Measurements from ENCODE around the gene CWC27. TPM values are rescaled to one million over a fixed set of nuclear protein-coding genes. Genes with fewer than 3 reads are reported as not detected.

CWC27 gene
- 26.3 and 29.3 TPM in 2 replicates for total RNA-seq

DNA sequence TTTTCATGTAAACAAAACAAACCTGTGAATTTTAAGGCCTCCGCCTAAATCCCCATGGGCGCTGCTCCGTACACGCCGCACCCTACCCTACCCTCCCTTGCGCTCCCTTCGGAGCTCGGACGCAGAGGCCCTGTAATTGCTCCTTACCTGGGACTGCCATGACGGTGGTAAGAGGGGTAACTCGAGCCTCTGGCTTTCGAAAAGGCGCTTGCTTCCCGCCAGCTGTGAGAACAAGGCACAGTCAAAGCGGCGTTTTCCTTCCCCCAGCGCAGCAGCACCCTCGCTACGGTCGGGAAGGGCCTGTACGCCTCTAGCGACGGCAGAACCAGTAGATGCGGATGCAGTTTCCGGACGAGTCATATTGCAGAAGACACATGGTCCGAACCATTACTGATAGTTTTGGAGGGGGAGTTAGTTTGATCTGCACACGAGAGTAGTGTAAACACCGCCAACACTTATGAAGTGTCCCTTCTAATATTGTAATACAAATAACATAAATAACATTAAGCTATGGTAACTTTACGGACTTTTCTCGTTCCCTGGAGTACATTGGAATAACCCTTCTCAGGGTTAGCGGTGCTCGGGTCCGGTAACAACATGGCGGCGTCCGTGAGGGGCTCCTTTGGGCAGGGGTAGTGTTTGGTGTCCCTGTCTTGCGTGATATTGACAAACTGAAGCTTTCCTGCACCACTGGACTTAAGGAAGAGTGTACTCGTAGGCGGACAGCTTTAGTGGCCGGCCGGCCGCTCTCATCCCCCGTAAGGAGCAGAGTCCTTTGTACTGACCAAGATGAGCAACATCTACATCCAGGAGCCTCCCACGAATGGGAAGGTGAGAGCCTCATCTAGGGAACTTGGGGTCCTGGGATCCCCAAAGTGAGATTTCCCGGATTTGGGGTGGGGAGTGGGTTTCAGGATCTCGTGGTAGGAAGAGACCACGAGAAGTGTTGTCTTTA lies at the start of gene CWC27, which contains the start of gene SREK1IP1:
Gene CWC27, plus strand, starts transcription at position 573 of the 955 bp plus-strand sequence. Its CDS starts 217 bp downstream, at position 790.
Gene SREK1IP1, minus strand, starts transcription at position 334 of the 955 bp plus-strand sequence. Its CDS starts 174 bp downstream, at position 160.
- intact Hi-C loops (cut with micrococcal nuclease) = loop anchor here (1.0 to 10.0 kb wide), 8 partner anchors 16 to 1376 kb away; partner anchors contain the start of genes ADAMTS6, CENPK, PPWD1 and SREK1

- intact Hi-C loops (cut with micrococcal nuclease) = no loop called here
These were observed 46.1 kb upstream of the CWC27 start for GRCh38 chr5:64722588-64722987.

GRCh38 chr5:64727150-64727549 lies 41.6 kb upstream of the CWC27 start:
- intact Hi-C loops (cut with micrococcal nuclease) = no loop called here

DNA sequence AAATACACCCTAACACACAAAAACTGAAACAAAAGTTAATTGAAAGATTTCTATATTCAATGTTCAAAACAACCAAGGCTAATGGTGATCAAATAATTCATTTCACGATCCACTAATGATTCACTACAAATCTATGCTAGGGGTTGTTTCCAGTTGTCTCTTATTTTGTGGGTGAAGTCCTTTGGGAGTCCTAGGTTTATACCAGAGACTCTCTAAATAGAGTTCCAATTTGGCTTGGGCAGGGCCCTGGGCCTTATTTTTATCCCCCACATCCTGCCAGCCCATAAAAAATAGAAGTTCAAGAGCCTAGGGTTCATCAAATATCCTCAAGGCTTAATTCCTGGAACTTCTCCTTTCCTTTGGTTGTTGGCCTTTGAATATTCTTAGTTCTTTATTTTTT lies 26.3 kb upstream of the CWC27 start:
- intact Hi-C loops (cut with micrococcal nuclease) = no loop called here

- intact Hi-C loops (cut with micrococcal nuclease) = no loop called here
These were observed 25.9 kb upstream of the CWC27 start for GRCh38 chr5:64742821-64743220.

DNA sequence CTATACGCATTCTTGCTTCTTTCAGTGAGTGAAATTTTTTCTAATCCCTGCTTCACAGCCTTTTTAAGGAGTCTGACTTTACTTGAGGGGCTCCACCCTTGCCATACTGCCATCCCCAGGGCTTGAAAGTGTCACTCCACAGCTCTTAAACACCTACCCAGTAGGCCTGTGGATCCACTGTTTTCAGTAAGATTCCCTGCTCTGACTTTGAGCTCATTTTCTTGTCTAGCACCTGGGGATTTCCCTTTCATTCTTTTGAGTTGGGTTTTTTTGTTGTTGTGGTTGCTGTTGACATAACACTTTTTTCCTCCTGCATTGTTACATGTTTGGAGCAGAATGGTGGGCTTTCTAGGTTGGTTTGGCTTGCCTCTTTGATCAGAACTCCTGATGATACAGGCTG lies 23.8 kb upstream of the CWC27 start:
- intact Hi-C loops (cut with micrococcal nuclease) = no loop called here

DNA sequence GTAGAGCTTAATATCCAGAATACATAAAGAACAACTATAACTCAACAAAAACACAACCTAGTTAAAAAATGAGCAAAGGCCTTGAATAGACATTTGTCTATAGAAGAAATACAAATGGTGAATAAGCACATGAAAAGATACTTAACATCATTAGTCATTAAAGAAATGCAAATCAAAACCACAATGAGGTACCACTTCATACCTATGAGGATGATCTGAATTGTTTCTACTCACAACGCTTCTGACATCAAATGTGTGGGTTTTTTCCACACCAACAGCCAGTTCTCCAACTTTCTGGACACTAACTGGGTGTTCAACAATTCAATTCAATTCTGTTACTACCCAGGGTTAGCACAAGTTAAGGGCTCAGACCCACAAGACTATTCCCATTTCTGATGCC lies 22.3 kb upstream of the CWC27 start:
- intact Hi-C loops (cut with micrococcal nuclease) = no loop called here

DNA sequence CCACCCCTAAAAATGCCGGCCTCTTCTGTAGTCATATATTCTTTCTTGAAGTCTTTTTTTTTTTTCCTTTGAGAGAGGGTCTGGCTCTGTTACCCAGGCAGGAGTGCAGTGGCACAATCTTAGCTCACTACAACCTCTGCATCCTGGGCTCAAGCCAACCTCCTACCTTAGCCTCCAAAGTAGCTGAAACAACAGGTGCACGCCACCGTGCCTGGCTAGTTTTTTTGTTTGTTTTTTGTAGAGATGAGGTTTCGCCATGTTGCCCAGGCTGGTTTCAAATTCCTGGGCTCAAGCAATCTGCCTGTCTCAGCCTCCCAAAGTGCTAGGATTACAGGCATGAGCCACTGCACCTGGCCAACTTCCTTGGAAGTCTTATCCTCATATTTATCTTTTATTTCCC lies 19.3 kb upstream of the CWC27 start:
- intact Hi-C loops (cut with micrococcal nuclease) = no loop called here

- intact Hi-C loops (cut with micrococcal nuclease) = no loop called here
These were observed 14.7 kb upstream of the CWC27 start for GRCh38 chr5:64754066-64754465.

GRCh38 chr5:64758901-64759300 lies 9.8 kb upstream of the CWC27 start:
- intact Hi-C loops (cut with micrococcal nuclease) = no loop called here

GRCh38 chr5:64759960-64760660 lies 8.6 kb upstream of the CWC27 start:
- intact Hi-C loops (cut with micrococcal nuclease) = loop anchor here (10.0 kb wide), 1 partner anchor 1385 kb away; the partner anchor contains the start of gene SREK1

DNA sequence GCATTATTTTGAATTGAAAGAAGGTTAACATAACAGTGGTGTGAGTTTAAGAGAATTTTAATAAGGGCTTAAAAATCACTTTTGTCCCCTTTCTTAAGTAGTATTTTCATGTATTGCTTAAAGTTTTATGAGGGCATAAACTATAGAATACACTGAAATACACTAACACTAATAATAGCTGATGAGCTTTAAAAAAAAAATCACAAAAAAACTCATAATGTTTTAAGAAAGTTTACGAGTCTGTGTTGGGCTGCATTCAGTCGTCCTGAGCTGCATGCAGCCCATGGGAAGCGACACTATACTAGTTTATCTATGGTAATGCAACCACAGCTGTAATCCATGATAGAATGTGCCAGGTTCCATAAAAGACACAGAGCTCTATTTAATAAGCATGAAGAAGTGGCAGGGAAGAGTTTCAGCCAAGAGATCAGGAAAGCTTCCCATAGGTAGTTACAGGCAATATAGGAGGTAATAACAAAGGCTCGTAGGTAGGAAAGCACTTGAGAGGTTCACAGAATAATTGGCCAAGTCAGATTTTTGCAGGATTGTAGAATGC lies 4.7 kb upstream of the CWC27 start:
- intact Hi-C loops (cut with micrococcal nuclease) = loop anchor here (10.0 kb wide), 1 partner anchor 1381 kb away; the partner anchor contains the start of gene SREK1

- intact Hi-C loops (cut with micrococcal nuclease) = loop anchor here (5.0 to 10.0 kb wide), 2 partner anchors 129 to 1379 kb away; partner anchors contain the start of gene SREK1
These were observed 2.8 kb upstream of the CWC27 start for GRCh38 chr5:64765804-64766504.

DNA sequence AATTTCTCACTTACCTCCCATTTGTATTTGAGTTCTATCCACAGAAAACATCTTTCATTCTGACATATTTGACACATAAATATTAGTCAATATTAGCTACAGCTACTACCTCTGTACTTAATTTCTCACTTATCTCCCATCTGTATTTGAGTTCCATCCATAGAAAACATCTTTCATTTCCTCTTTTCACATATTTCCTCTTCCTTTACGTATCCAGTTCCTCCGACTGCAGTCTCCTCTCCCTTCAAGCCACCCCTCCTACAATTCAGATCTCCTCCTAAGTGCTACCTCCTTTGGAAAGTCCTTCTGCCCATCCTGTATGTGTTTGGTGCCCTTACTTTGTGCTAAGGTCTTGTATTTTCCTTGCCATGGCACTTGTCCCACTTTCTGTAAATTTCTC lies 1.8 kb upstream of the CWC27 start:
- intact Hi-C loops (cut with micrococcal nuclease) = loop anchor here (5.0 to 10.0 kb wide), 2 partner anchors 130 to 1378 kb away; partner anchors contain the start of gene SREK1

DNA sequence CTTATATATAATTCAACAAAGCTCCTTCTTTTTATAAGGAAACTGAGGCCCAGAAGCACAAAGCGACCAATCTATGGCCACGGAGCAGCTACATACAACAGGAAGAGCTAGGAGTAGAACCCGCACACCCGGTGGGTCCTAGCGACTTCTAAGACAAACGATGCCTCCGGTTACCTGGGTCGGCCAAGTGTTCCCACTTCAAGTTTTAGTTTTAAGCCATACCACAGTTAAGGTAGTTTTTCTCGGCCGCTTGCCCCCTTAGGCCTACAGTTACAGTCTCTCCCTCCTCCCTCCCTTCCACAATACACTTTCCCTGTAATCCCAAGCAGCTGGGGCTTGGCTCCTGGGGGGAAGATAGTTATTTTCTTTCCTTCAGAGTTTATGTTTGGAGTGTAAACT lies 772 bp upstream of the CWC27 start:
- intact Hi-C loops (cut with micrococcal nuclease) = loop anchor here (1.0 to 10.0 kb wide), 8 partner anchors 17 to 1377 kb away; partner anchors contain the start of genes ADAMTS6, CENPK, PPWD1 and SREK1

DNA sequence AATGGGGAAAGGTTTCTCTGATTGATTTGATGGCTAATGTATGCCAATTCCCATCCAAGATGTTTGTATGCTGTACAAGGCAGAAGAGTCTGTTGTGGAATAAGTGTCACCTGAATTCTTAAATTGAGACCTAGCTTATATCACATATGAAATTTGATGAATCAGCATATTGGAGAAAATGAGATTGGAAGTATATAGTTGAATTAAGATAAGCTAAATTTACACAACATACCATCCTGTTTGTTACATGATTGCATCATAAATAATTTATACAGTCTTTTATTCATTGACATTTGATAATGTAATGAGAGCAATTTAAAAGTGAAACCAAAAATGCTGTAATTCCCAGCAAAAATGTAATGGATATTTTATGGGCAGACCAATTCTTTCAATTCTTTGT lies 1.1 kb downstream of the CWC27 start:
- intact Hi-C loops (cut with micrococcal nuclease) = loop anchor here (2.0 to 10.0 kb wide), 6 partner anchors 15 to 1375 kb away; partner anchors contain the start of genes CENPK, PPWD1 and SREK1

- intact Hi-C loops (cut with micrococcal nuclease) = no loop called here
These were observed 3.0 kb downstream of the CWC27 start for GRCh38 chr5:64771736-64772135.

DNA sequence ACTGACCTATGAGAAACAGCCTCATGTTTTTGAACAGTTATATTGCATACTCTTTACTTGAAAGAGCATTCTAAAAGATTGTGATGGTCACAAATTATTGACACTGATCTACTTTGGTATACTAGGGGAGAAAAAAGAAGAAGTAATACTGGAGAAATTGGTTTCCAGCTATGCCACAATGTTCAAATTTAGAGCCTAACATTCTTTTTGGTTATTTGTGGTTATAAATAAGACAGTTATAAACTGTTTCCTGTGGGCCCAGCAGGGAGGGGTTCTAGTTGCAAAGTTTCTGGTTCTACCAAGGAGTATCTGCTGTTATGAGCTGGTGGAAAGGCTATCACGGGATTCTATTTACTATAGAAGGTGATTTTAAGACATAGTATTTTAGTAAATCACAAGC lies 4.8 kb downstream of the CWC27 start:
- intact Hi-C loops (cut with micrococcal nuclease) = no loop called here

DNA sequence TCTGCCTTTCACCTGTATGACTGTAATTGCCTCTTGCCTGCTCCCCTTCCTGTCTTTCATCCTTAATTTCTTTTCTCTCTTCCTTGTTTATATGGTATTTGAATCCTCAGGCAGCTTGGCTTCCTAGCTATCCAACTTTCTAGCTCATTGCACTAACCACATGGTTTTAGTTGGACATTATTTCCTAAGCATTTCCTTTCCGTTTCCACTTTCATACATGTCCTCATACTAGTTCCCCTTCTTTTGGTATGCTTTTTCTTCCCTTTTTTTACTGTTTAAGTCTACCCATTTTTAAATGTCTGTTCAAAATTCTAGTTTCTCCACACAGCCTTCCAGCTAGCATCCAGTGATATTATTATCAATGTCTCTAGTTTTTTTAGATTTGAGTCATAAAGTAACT lies 6.6 kb downstream of the CWC27 start:
- intact Hi-C loops (cut with micrococcal nuclease) = no loop called here

DNA sequence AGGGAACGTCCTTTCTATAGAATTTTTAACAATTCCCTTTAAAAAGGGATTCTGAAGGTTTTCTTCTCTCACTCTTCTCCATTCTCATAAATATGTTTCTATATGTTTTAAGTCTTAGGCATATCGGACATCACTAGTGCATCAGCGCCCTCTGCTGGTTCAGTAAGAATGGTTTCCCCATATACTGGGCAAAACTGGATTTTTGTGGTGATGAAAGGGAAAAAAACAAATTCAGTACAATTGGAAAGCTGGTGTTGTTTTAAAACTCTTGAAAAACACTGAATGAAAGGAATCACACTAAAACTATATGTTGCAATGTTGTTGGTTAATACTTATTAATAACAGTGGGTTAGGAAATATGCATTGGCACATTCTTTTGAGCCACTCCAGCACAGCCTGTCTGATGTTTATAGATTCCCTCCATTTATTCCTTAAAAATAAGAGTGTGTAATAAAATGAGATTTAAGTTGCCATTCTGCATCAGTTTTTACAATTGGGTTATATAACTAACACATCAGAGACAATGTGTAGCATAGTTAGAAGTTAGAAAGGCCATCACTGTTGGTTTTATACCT lies 15.8 kb downstream of the CWC27 start:
- intact Hi-C loops (cut with micrococcal nuclease) = loop anchor here (1.0 to 10.0 kb wide), 3 partner anchors 16 to 1380 kb away; partner anchors contain the start of genes CWC27 and SREK1IP1
